Measurements from ENCODE around the gene DNAH14.
"Not testable (repeated sequence)": the region's sequence is repeated elsewhere in the genome, so short reads cannot be mapped to it uniquely, and the experiment has no call there.

The DNAH14 gene

DNA sequence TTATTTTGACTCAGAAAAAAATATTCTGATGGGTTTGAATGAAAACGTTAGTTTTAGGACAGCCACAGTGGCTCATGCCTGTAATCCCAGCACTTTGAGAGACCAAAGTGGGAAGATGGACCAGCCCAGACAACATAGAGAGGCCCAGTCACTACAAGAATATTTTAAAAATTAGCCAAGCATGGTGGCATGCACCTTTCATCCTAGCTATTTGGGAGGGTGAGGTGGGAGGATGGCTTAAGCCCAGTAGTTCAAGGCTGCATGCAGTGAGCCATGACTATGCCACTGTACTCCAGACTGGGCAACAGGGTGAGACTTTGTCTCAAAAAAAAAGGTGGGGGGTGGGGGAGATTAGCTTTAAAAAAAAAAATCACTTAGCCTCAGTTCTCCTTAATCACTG, 370.9 kb downstream of the DNAH14 start:
- no peaks in the 10 kb centered on the region for H3K9me3 ChIP-seq (ENCODE audit: control insufficient read depth, insufficient read depth, low read depth, low read length)

DNA sequence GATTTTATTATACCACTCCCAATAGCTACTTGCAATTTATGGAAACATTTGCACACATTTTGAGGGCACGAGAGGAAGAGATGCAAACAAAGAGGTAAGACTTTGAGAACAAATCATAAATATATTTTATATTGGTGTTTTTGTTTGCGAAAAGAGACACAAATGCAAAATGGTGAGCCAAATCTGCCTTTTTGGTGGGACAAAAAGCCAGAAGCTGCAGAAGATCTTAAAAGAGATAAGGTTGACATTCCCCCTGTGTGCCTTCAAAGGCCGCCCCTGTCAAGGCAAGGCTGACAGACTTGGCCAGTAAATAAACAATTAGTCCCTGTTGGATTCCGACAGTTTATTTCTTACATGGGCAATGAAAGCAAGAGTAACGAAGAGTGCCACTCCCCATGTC, 375.5 kb downstream of the DNAH14 start:
- Histone ChIP-seq H3K9me3 (ENCODE audit: control insufficient read depth, insufficient read depth, low read depth, low read length) (no peaks in the 10 kb centered on the region), H3K36me3 (ENCODE audit: control insufficient read depth, insufficient read depth, low read length) (no peaks in the 10 kb centered on the region), H3K4me1 (ENCODE audit: control insufficient read depth, insufficient read depth, low read length) (no peaks in the 10 kb centered on the region), H3K27me3 (ENCODE audit: control insufficient read depth, insufficient read depth, low read length) (no peaks in the 10 kb centered on the region), H3K9ac (ENCODE audit: low read length) (no peak overlapping the region), H3K27ac (ENCODE audit: low read depth, low read length) (no peak overlapping the region), H3K4me3 (ENCODE audit: low read depth, low read length) (no peak overlapping the region)

More for the DNA sequence above, 370.9 kb downstream of the DNAH14 start:
- Histone ChIP-seq H3K27me3 (ENCODE audit: control insufficient read depth, insufficient read depth, low read length) (no peaks in the 10 kb centered on the region), H3K9ac (ENCODE audit: low read length) (no peak overlapping the region), H3K4me3 (ENCODE audit: low read depth, low read length) (no peak overlapping the region), H3K36me3 (ENCODE audit: control insufficient read depth, insufficient read depth, low read length) (no peaks in the 10 kb centered on the region), H3K27ac (ENCODE audit: low read depth, low read length) (no peak overlapping the region), H3K4me1 (ENCODE audit: control insufficient read depth, insufficient read depth, low read length) (no peaks in the 10 kb centered on the region)

DNA sequence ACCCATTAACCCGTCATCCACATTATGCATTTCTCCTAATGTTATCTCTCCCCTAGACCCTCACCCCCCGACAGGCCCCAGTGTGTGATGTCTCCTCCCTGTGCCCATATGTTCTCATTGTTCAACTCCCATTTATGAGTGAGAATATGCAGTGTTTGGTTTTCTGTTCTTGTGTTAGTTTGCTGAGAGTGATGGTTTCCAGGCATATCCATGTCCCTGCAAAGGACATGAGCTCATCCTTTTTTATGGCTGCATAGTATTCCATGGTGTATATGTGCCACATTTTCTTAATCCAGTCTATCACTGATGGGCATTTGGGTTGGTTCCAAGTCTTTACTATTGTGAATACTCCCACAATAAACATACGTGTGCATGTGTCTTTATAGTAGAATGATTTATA, 381.1 kb downstream of the DNAH14 start:
- H3K36me3 ChIP-seq (ENCODE audit: control insufficient read depth, insufficient read depth, low read length); H3K4me1 ChIP-seq (ENCODE audit: control insufficient read depth, insufficient read depth, low read length); H3K4me3 ChIP-seq (ENCODE audit: low read depth, low read length); H3K27me3 ChIP-seq (ENCODE audit: control insufficient read depth, insufficient read depth, low read length); H3K27ac ChIP-seq (ENCODE audit: low read depth, low read length); H3K9me3 ChIP-seq (ENCODE audit: control insufficient read depth, insufficient read depth, low read depth, low read length); H3K9ac ChIP-seq (ENCODE audit: low read length): not testable (repeated sequence)

DNA sequence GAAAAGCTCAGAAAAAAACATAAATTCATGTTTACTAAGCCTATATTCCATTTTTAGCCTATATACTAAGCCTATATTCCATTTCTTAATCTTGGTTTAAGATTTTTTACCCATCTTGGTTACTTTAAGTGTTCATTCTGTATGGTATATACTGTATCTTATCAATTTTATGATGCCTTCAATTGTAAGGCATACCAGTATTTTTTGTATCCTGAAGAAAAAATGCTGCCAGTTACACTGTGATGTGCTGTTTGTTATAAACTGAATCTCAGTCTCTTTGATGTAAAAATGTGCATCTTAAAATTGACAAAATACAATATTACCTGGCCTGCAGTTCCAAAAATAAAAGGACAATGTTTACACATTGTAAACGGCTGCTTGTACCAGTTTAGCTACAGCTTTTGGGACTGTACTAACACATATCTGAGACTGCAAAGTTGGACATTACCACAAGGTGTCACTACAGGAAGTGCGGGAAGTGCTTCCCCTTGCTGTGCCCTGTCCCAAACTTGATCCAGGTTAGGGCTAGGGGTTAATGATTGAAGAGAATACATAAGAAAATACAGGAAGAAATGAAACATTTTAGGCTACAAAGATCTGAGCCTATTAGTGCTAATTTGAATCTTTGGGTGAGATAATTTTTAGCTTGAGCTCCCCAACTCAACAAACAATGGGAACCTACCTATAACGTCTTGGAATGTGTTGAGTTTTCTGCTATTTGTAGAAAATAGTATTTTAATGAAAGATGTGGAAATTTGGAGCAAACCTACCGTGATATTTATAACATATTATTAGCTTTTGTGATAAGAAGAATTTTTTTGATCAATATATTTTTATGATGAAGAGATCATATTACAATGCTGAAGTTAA, 389.5 kb downstream of the DNAH14 start:
- no peak overlapping the region for H3K27ac ChIP-seq (ENCODE audit: low read depth, low read length)
- no peaks in the 10 kb centered on the region for H3K9me3 ChIP-seq (ENCODE audit: control insufficient read depth, insufficient read depth, low read depth, low read length)
- peaks cover 9% of the 10 kb centered on the region; the same call in 1 of the 2 replicates for H3K4me1 ChIP-seq (ENCODE audit: control insufficient read depth, insufficient read depth, low read length)
- H3K9ac ChIP-seq (ENCODE audit: low read length) = no peak overlapping the region
- no peaks in the 10 kb centered on the region for H3K27me3 ChIP-seq (ENCODE audit: control insufficient read depth, insufficient read depth, low read length)
- H3K4me3 ChIP-seq (ENCODE audit: low read depth, low read length) = no peak overlapping the region
- no peaks in the 10 kb centered on the region for H3K36me3 ChIP-seq (ENCODE audit: control insufficient read depth, insufficient read depth, low read length)

DNA sequence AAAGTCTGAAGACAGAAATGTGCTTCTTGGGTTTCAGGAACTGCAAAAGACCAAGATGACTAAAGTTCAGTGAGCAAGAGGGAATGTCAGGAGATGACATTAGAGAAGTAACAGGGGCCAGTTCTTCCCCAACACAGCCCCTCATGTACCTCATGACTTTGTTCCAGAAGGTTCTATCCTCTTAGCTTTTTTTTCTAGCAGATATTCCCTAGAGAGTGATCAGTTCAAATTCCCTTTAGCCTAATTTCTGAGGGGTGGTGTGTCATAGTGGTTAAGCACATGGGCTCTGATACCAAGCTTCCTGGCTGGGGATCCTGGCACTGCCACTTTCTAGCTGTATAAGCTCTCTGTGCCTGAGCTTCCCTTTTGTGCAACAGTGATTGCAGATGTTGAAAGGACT, 390.4 kb downstream of the DNAH14 start:
- no peak overlapping the region for H3K4me3 ChIP-seq (ENCODE audit: low read depth, low read length)
- peaks cover 9% of the 10 kb centered on the region; the same call in 1 of the 2 replicates for H3K4me1 ChIP-seq (ENCODE audit: control insufficient read depth, insufficient read depth, low read length)
- no peak overlapping the region for H3K27ac ChIP-seq (ENCODE audit: low read depth, low read length)
- no peaks in the 10 kb centered on the region for H3K36me3 ChIP-seq (ENCODE audit: control insufficient read depth, insufficient read depth, low read length)
- H3K9ac ChIP-seq (ENCODE audit: low read length) = no peak overlapping the region
- H3K9me3 ChIP-seq (ENCODE audit: control insufficient read depth, insufficient read depth, low read depth, low read length) = no peaks in the 10 kb centered on the region
- no peaks in the 10 kb centered on the region for H3K27me3 ChIP-seq (ENCODE audit: control insufficient read depth, insufficient read depth, low read length)

DNA sequence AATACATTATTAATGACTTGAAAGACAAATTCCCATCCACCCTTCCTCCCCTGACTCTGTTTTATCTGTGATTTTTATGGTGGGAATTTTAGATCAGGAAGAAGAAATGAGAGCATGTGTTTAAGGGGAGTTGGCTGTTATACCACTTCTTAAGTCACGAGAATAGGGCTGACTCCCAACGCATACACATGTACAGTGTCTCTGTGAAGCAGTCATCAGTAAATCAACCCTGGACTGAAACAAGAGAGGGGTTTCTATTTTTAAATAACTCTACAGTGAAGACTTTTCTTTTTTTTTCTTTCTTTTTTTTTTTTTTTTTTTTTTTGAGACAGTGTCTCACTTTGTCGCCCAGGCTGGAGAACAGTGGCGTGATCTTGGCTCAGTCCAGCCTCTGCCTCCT, 392.3 kb downstream of the DNAH14 start:
- no peaks in the 10 kb centered on the region for H3K9me3 ChIP-seq (ENCODE audit: control insufficient read depth, insufficient read depth, low read depth, low read length)
- no peaks in the 10 kb centered on the region for H3K36me3 ChIP-seq (ENCODE audit: control insufficient read depth, insufficient read depth, low read length)
- no peak overlapping the region for H3K4me3 ChIP-seq (ENCODE audit: low read depth, low read length)
- H3K9ac ChIP-seq (ENCODE audit: low read length) = no peak overlapping the region
- H3K27ac ChIP-seq (ENCODE audit: low read depth, low read length) = no peak overlapping the region
- H3K27me3 ChIP-seq (ENCODE audit: control insufficient read depth, insufficient read depth, low read length) = no peaks in the 10 kb centered on the region
- H3K4me1 ChIP-seq (ENCODE audit: control insufficient read depth, insufficient read depth, low read length) = no peaks in the 10 kb centered on the region

DNA sequence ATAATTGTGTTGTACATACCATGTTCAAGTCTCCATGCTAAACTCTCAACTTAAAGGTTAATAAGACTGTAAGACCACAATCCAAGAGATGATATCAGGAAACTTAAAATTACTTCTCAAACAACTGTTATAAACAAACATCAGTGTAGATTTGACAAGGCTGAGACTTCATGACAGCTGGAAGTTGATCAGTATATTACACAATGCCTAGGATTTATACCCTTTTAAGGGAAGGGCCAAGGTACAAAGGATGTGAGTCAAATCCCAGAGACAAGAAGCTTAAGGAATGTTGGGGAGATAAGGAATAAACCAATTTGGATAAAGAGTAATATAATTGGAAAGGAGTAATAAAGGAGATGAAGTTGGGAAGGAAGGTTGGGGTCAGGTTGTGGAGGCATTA, 399.6 kb downstream of the DNAH14 start:
- H3K9me3 ChIP-seq (ENCODE audit: control insufficient read depth, insufficient read depth, low read depth, low read length) = no peaks in the 10 kb centered on the region
- no peak overlapping the region for H3K27ac ChIP-seq (ENCODE audit: low read depth, low read length)
- no peak overlapping the region for H3K9ac ChIP-seq (ENCODE audit: low read length)

DNA sequence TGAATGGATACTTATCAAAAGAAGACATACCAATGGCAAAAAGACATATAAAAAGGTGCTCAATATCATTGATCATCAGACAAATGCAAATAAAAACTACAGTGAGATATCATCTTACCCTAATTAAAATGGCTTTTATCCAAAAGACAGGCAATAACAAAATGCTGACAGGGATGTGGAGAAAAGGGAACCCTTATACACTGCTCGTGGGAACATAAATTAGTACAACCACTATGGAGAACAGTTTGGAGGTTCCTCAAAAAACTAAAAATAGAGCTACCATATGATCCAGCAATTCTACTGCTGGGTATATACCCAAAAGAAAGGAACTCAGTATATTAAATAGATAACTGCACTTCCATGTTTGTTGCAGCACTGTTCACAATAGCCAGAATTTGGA, 400.5 kb downstream of the DNAH14 start:
- not testable (repeated sequence) for H3K9me3 ChIP-seq (ENCODE audit: control insufficient read depth, insufficient read depth, low read depth, low read length); H3K9ac ChIP-seq (ENCODE audit: low read length); H3K27me3 ChIP-seq (ENCODE audit: control insufficient read depth, insufficient read depth, low read length); H3K4me1 ChIP-seq (ENCODE audit: control insufficient read depth, insufficient read depth, low read length); H3K36me3 ChIP-seq (ENCODE audit: control insufficient read depth, insufficient read depth, low read length); H3K4me3 ChIP-seq (ENCODE audit: low read depth, low read length); H3K27ac ChIP-seq (ENCODE audit: low read depth, low read length)

More for the DNA sequence above, 399.6 kb downstream of the DNAH14 start:
- Histone ChIP-seq H3K27me3 (ENCODE audit: control insufficient read depth, insufficient read depth, low read length) (no peaks in the 10 kb centered on the region), H3K36me3 (ENCODE audit: control insufficient read depth, insufficient read depth, low read length) (no peaks in the 10 kb centered on the region), H3K4me3 (ENCODE audit: low read depth, low read length) (no peak overlapping the region), H3K4me1 (ENCODE audit: control insufficient read depth, insufficient read depth, low read length) (no peaks in the 10 kb centered on the region)

DNA sequence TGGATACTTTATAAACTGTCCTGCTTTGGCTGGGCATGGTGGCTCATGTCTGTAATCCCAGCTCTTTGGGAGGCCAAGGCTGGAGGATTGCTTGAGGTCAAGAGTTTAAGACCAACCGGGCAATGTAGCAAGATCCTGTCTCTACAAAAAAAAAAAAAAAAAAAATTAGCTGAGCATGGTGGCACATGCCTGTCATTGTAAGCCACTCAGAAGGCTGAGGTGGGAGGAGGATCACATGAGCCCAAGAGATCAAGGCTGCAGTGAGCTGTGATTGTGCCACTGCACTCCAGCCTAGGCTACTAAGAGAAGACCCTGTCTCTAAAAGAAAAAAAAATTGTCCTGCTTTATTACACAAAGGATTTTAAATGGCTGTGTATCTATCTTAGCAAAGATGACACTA, 403.2 kb downstream of the DNAH14 start:
- Histone ChIP-seq H3K36me3 (ENCODE audit: control insufficient read depth, insufficient read depth, low read length) (no peaks in the 10 kb centered on the region), H3K4me3 (ENCODE audit: low read depth, low read length) (no peak overlapping the region), H3K27me3 (ENCODE audit: control insufficient read depth, insufficient read depth, low read length) (no peaks in the 10 kb centered on the region), H3K9me3 (ENCODE audit: control insufficient read depth, insufficient read depth, low read depth, low read length) (peaks cover 4% of the 10 kb centered on the region; the same call in 1 of the 2 replicates), H3K27ac (ENCODE audit: low read depth, low read length) (no peak overlapping the region), H3K9ac (ENCODE audit: low read length) (no peak overlapping the region), H3K4me1 (ENCODE audit: control insufficient read depth, insufficient read depth, low read length) (no peaks in the 10 kb centered on the region)

DNA sequence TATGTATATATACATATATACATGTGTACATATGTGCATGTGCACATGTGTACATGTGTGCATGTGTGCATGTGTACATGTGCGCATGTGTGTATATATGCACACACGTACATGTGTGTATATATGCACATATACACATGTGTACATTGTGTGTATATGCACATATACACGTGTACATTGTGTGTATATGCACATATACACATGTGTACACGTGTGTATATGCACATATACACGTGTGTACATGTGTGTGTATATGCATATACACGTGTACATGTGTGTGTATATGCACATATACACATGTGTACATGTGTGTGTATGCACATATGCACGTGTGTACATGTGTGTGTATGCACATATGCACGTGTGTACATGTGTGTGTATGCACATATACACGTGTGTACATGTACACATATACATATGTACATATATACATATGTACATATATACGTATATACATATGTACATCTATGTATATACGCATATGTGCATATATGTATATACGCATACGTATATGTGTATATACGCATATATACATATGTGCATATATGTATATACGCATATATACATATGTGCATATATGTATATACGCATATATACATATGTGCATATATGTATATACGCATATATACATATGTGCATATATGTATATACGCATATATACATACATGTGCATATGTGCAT, 405.8 kb downstream of the DNAH14 start:
- H3K9me3 ChIP-seq (ENCODE audit: control insufficient read depth, insufficient read depth, low read depth, low read length); H3K27me3 ChIP-seq (ENCODE audit: control insufficient read depth, insufficient read depth, low read length); H3K4me3 ChIP-seq (ENCODE audit: low read depth, low read length): not testable (repeated sequence)

DNA sequence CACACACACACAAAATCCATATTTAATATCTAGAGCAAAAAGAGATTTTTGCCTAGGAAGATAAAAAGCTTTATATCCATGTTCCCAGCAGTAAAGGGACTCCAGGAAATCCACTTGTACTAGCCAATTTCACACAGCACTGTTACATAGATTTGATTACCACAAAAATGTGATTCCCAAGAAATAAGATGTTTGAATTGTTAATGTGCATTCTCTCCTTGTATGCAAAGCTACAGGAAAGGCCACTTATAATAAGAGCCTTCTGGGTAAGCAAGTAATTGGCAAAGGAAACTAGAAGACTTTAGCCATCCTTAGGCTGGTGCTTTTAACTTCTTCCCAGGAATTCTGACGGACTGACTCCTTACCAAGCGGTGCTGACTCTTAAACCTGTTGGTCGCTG, 409.1 kb downstream of the DNAH14 start:
- H3K4me1 ChIP-seq (ENCODE audit: control insufficient read depth, insufficient read depth, low read length) = no peaks in the 10 kb centered on the region
- no peak overlapping the region for H3K9ac ChIP-seq (ENCODE audit: low read length)
- peaks cover 4% of the 10 kb centered on the region; the same call in 1 of the 2 replicates for H3K9me3 ChIP-seq (ENCODE audit: control insufficient read depth, insufficient read depth, low read depth, low read length)
- no peaks in the 10 kb centered on the region for H3K27me3 ChIP-seq (ENCODE audit: control insufficient read depth, insufficient read depth, low read length)
- no peak overlapping the region for H3K4me3 ChIP-seq (ENCODE audit: low read depth, low read length)
- no peak overlapping the region for H3K27ac ChIP-seq (ENCODE audit: low read depth, low read length)
- no peaks in the 10 kb centered on the region for H3K36me3 ChIP-seq (ENCODE audit: control insufficient read depth, insufficient read depth, low read length)

More for the DNA sequence above, 405.8 kb downstream of the DNAH14 start:
- not testable (repeated sequence) for H3K27ac ChIP-seq (ENCODE audit: low read depth, low read length); H3K4me1 ChIP-seq (ENCODE audit: control insufficient read depth, insufficient read depth, low read length); H3K9ac ChIP-seq (ENCODE audit: low read length); H3K36me3 ChIP-seq (ENCODE audit: control insufficient read depth, insufficient read depth, low read length)

Data from HUES6 (cell line).